A549 (cell line): ENCODE results near the gene MS4A4E. TPM values are rescaled to one million over a fixed set of nuclear protein-coding genes. Genes with fewer than 3 reads are reported as not detected.

Experiments
- ATAC-seq, 2 experiments: fragments of 200-7000 bp in 1 of 2; fragments of >200 bp in 1 of 2; cut with Nextera tagmentation in 1 of 2; cut with Tn5 transposase in 1 of 2; 3 replicates each; pipeline versions ENCODE4 v1.8.0 to v1.9.1; 2018 to 2020; ENCODE audit warnings: mild to moderate bottlenecking in 1 of 2, moderate library complexity in 1 of 2
- CTCF ChIA-PET: fragments of 300-600 bp; sonication (Branson Sonifier 250); formaldehyde crosslinking; extraction: SDS; loops from one replicate; lab custom pipeline; 2021; ENCODE audit warnings: antibody characterized with exemption, inconsistent platforms; lab: Yijun Ruan, JAX
- POLR2A ChIA-PET: fragments of 350-600 bp; formaldehyde crosslinking; extraction: SDS; loops from one replicate; lab custom pipeline; 2021; ENCODE audit warnings: antibody characterized with exemption, inconsistent platforms; lab: Yijun Ruan, JAX
- DNase-seq, 2 experiments: peaks; one replicate each; pipeline versions ENCODE4 v3.0.0 to v3.0.0-alpha.2; 2011 to 2016; ENCODE audit warnings: low read depth in 1 of 2, low spot score in 1 of 2
- FAIRE-seq: peaks from 2 replicates; lab custom pipeline; 2011; peaks lifted over from hg19 to GRCh38; lab: Jason Lieb, UNC
- H3K27ac ChIP-seq, 2 experiments: fragments of >200 bp; sonication (Bioruptor Twin); formaldehyde crosslinking; 3 replicates each; pipeline ENCODE4 v1.5.1; 2016 to 2017
- H3K4me1 ChIP-seq: fragments of >200 bp; sonication (Bioruptor Twin); formaldehyde crosslinking; 3 replicates; pipeline ENCODE4 v1.6.1; 2016
- H3K4me2 ChIP-seq: fragments of >200 bp; sonication (Bioruptor Twin); formaldehyde crosslinking; 3 replicates; pipeline ENCODE4 v1.6.1; 2016
- H3K4me3 ChIP-seq: fragments of >200 bp; sonication (Bioruptor Twin); formaldehyde crosslinking; 3 replicates; pipeline ENCODE4 v1.5.1; 2016
- H3K9me3 ChIP-seq: fragments of >200 bp; sonication (Bioruptor Twin); formaldehyde crosslinking; 3 replicates; pipeline ENCODE4 v1.6.1; 2016
- CBX2 ChIP-seq: fragments of 200-600 bp; sonication (generic); IDR thresholded peaks from 2 replicates; pipeline ENCODE4 v1.6.1; 2016; ENCODE audit warnings: low read depth, mild to moderate bottlenecking, borderline replicate concordance
- CBX8 ChIP-seq: fragments of 200-600 bp; sonication (generic); IDR thresholded peaks from 2 replicates; pipeline ENCODE4 v1.6.1; 2016
- CEBPB ChIP-seq, 2 experiments: fragments of >200 bp in 1 of 2; sonication (Bioruptor Twin) in 1 of 2; formaldehyde crosslinking in 1 of 2; IDR thresholded peaks; 2 replicates each; pipeline ENCODE4 v1.6.1; 2012 to 2016
- CTCF ChIP-seq: fragments of >200 bp; sonication (Bioruptor Twin); formaldehyde crosslinking; IDR thresholded peaks from 3 replicates; pipeline ENCODE4 v1.5.1; 2016
- EHMT2 ChIP-seq: fragments of 200-600 bp; sonication (generic); IDR thresholded peaks from 2 replicates; pipeline ENCODE4 v1.6.1; 2016; ENCODE audit warnings: antibody characterized with exemption, low read depth, mild to moderate bottlenecking, moderate library complexity
- EP300 ChIP-seq, 2 experiments: fragments of >200 bp; sonication (Bioruptor Twin); formaldehyde crosslinking; IDR thresholded peaks; 2 replicates in 1 of 2; 3 replicates in 1 of 2; pipeline ENCODE4 v1.6.1; 2016 to 2017
- FOXS1 ChIP-seq: fragments of 250-450 bp; sonication (Bioruptor Pico); IDR thresholded peaks from 2 replicates; pipeline ENCODE4 v1.5.0; 2020; ENCODE audit warnings: mild to moderate bottlenecking, moderate library complexity
- HEYL ChIP-seq: fragments of 250-450 bp; sonication (Bioruptor Pico); IDR thresholded peaks from 2 replicates; pipeline ENCODE4 v1.8.0; 2021; ENCODE audit warnings: mild to moderate bottlenecking, moderate library complexity
- HOXA7 ChIP-seq: fragments of 250-450 bp; sonication (Bioruptor Pico); IDR thresholded peaks from 2 replicates; pipeline ENCODE4 v1.5.0; 2020; ENCODE audit warnings: mild to moderate bottlenecking, moderate library complexity
- HOXB13 ChIP-seq: fragments of 250-450 bp; sonication (Bioruptor Pico); IDR thresholded peaks from 2 replicates; pipeline ENCODE4 v1.5.0; 2020; ENCODE audit warnings: low read depth, mild to moderate bottlenecking, moderate library complexity
- HOXB5 ChIP-seq: fragments of 250-450 bp; sonication (Bioruptor Pico); IDR thresholded peaks from 2 replicates; pipeline ENCODE4 v1.5.0; 2020; ENCODE audit warnings: mild to moderate bottlenecking, moderate library complexity
- KDM1A ChIP-seq: fragments of 200-600 bp; sonication (generic); IDR thresholded peaks from 2 replicates; pipeline ENCODE4 v1.6.1; 2016; ENCODE audit warnings: low read depth, mild to moderate bottlenecking
- KDM5A ChIP-seq: fragments of 200-600 bp; sonication (generic); IDR thresholded peaks from 2 replicates; pipeline ENCODE4 v1.6.1; 2016; ENCODE audit warnings: antibody characterized with exemption, mild to moderate bottlenecking
- MAX ChIP-seq: IDR thresholded peaks from 2 replicates; pipeline ENCODE4 v1.6.1; 2012
- NFE2L2 ChIP-seq: fragments of 150-350 bp; conservative IDR thresholded peaks from 2 replicates; pipeline ENCODE4 v1.6.1; 2014; ENCODE audit warnings: low read length
- POLR2AphosphoS2 ChIP-seq: conservative IDR thresholded peaks from 2 replicates; pipeline ENCODE4 v1.6.1; 2012; ENCODE audit warnings: low read length, improper control_type of control experiment, inconsistent platforms
- RCOR1 ChIP-seq: fragments of 150-350 bp; IDR thresholded peaks from 2 replicates; pipeline ENCODE4 v1.6.1; 2014; ENCODE audit warnings: antibody characterized with exemption, low read length, low read depth
- SMC3 ChIP-seq: fragments of >200 bp; sonication (Bioruptor Twin); formaldehyde crosslinking; IDR thresholded peaks from 3 replicates; pipeline ENCODE4 v1.6.1; 2018; ENCODE audit warnings: inconsistent platforms
- TFCP2L1 ChIP-seq: fragments of 250-450 bp; sonication (Bioruptor Pico); IDR thresholded peaks from 2 replicates; pipeline ENCODE4 v1.5.0; 2021; ENCODE audit warnings: mild to moderate bottlenecking
- TP53 ChIP-seq: fragments of 250-450 bp; sonication (Bioruptor Pico); IDR thresholded peaks from 2 replicates; pipeline ENCODE4 v1.5.0; 2021; ENCODE audit warnings: mild to moderate bottlenecking, moderate library complexity
- ZC3H11A ChIP-seq: fragments of 450-650 bp; IDR thresholded peaks from 2 replicates; pipeline ENCODE4 v1.6.1; 2014; ENCODE audit warnings: antibody characterized with exemption, mild to moderate bottlenecking
- ZFP36 ChIP-seq: fragments of 450-650 bp; IDR thresholded peaks from 2 replicates; pipeline ENCODE4 v1.6.1; 2014; ENCODE audit warnings: borderline replicate concordance; ENCODE audit not compliant: partially characterized antibody
- WGBS: methylation state at CpG from one replicate; pipeline ENCODE4 v1.1.6; 2017; ENCODE audit errors: missing lambda C conversion rate; 5-methylcytosine and 5-hydroxymethylcytosine counted together
- polyA plus RNA-seq, 4 experiments: library from polyadenylated mRNA; depleted of rRNA in 3 of 4; stranded (reverse); fragments of >200 nt; fragmentation: RNase III in 1 of 4; extraction: RNeasy Plus Mini Kit Qiagen cat#74134 plus additional on column Dnase treatment in 1 of 4; gene quantifications; 2 replicates in 3 of 4; 3 replicates in 1 of 4; pipeline ENCODE4 v1.2.3, GENCODE V29; 2011 to 2017
- TF ChIP-seq, protein P1 (sequence below): fragments of >200 bp; sonication (Bioruptor Twin); formaldehyde crosslinking; IDR thresholded peaks from 2 replicates; pipeline ENCODE4 v1.6.1; 2016

MS4A4E gene
- polyA plus RNA-seq, 2 of the 4 experiments (the other 2 are of a cell fraction), result not detected

DNA sequence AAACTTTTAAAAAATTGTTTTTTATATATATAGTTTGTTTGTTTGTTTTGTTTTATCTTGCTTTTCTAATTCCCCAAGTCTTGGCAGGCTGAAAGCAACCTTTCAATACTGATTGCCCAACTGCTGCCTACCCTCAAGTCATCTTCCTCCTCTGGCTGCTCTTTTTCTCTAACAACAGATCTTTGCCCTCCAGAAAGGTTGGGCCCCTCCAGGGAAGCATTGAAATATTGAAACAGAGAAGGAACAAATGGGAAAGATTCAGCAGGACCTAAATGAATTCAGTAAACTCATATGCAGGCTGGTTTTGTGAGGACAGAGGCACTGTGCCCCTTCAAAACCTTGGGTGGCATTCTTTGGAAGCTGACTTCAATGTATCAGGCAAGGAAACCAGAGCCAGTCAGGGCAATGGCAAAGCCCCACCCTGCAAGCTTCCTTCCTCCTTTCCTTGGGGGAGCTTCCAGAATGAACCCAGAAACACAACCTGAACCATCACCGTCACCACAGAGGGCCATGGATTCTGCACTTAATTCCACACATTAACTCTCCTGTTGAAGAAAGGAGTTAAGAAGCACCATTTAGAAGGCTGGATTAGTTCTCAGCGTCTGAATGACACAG lies 59.2 kb downstream of the MS4A4E start (continued):
- TF ChIP-seq CTCF, result no peak
- no peak for TF ChIP-seq TP53 (CRISPR knock-in tag)
- no peak for TF ChIP-seq NFE2L2
- TF ChIP-seq EHMT2, result no peak
- no peak for TF ChIP-seq POLR2AphosphoS2
- TF ChIP-seq, protein P1, sequence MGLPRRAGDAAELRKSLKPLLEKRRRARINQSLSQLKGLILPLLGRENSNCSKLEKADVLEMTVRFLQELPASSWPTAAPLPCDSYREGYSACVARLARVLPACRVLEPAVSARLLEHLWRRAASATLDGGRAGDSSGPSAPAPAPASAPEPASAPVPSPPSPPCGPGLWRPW, result no peak
- TF ChIP-seq, all 56 proteins: peak for 0

- CTCF ChIA-PET, result interaction anchor here (1.1 to 1.5 kb wide), 3 partner anchors 10 to 360 kb away, joined by 3 to 4 read pairs (median 4); no protein-coding TSS in a partner anchor
- FAIRE-seq (no peak), DNase-seq (no peak), ATAC-seq (no peak)
- H3K27ac ChIP-seq, result no peak within 1 kb of the TSS
- WGBS, result 4% methylated on average over 10 of the region's 10 CpGs
- no peaks in the 10 kb centered on the region for H3K4me1 ChIP-seq
- no peak within 1 kb of the TSS for H3K4me3 ChIP-seq
- no peak within 1 kb of the TSS for H3K4me2 ChIP-seq
- POLR2A ChIA-PET, result no interaction called here
- no peaks in the 10 kb centered on the region for H3K9me3 ChIP-seq
- TF ChIP-seq HOXA7 (CRISPR knock-in tag), result no peak
- TF ChIP-seq HOXB5 (CRISPR knock-in tag), result no peak
- no peak for TF ChIP-seq EP300 (IDR thresholded peaks at IDR 0.05)
- TF ChIP-seq KDM5A, result no peak
- no peak for TF ChIP-seq CEBPB (IDR thresholded peaks at IDR 0.05)
- no peak for TF ChIP-seq HOXB13 (CRISPR knock-in tag)
- no peak for TF ChIP-seq FOXS1 (CRISPR knock-in tag)
- no peak for TF ChIP-seq POLR2AphosphoS2
- TF ChIP-seq ZFP36, result no peak
- no peak for TF ChIP-seq HEYL (CRISPR knock-in tag)
- no peak for TF ChIP-seq CTCF
- no peak for TF ChIP-seq KDM1A
- no peak for TF ChIP-seq CBX8
- no peak for TF ChIP-seq ZC3H11A
- TF ChIP-seq MAX, result no peak
- no peak for TF ChIP-seq RCOR1
- TF ChIP-seq CBX2, result no peak
- TF ChIP-seq TFCP2L1 (CRISPR knock-in tag), result no peak
- no peak for TF ChIP-seq SMC3
These were observed 60.2 kb downstream of the MS4A4E start, which contains the start of gene MS4A6A for GRCh38 chr11:60182541-60183330. MS4A6A (minus strand) TSS chr11:60183083; CDS start chr11:60181727, 1,356 bp downstream.
